Skin epidermis (tissue), 12 donors: ENCODE results near the gene RASGEF1C.

Experiments
- H3K27ac ChIP-seq, 21 experiments: fragments of 200-600 bp; sonication (generic) in 11 of 21; one replicate each; pipeline ENCODE4 v1.5.0; 2020; ENCODE audit warnings: mild to moderate bottlenecking in 3 of 21, inconsistent platforms in 2 of 21, moderate library complexity in 2 of 21
- H3K4me3 ChIP-seq, 7 experiments: fragments of 200-600 bp; sonication (generic) in 2 of 7; one replicate each; pipeline ENCODE4 v1.5.0; 2020; ENCODE audit warnings: inconsistent platforms in 2 of 7, mild to moderate bottlenecking in 2 of 7, moderate library complexity in 1 of 7

The RASGEF1C gene

DNA sequence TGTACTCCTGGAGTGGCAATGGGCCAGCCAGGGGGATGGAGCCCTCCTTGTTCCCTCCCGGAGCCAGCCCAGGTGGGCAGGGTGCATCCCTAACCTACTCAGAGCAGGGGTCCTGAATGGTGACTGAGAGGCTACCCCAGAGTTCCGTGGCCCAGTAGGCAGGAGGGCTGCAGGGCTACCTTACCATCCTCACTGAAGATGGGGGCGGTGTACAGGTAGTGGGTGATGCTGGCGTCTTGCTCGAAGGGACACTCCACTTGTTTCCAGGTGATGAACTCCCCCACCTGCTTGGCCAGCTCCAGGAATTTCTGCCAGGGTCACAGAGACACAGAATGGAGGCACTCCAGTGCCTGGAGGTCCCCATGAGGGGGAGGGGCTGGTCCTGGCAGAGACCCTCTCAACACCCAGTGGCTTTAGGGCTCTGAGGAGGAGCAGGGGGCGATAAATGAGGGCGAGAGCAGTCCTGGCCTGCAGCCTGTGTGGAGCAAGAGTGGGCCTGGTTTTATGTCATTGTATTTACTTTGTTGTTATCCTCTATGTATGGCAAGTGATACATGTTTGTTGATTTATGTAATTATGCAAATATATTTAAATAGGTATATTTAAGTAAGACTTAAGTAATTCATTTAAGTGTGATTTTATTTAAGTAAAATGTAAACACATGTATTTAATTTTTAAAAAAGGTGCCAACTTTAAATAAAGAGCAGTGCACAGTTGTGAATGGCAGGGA lies 97.6 kb downstream of the RASGEF1C start:
- H3K4me3 ChIP-seq = no peak overlapping the region
- H3K27ac ChIP-seq = no peak overlapping the region

DNA sequence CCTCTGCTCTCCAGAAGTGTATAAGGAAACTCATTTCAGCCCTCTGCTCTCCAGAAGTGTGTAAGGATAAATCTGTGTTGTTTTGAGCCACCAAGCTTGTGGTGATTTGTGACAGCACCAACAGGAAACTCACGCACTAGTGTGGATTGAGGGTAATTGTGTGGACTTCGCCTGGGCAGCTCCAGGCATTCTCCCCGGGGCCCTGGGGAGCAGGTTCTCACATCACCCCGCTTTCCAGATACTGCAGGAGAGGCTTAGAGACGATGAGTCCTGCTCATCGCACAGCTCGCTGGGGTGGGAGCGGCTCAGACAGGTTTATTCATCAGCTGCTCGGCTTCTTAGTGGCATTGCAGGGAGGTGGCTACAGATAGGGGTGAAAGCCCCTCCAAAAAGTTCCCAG lies 99.1 kb downstream of the RASGEF1C start:
- Histone ChIP-seq H3K27ac (no peak overlapping the region), H3K4me3 (no peak overlapping the region)

GRCh38 chr5:180107005-180107404 lies 102.0 kb downstream of the RASGEF1C start:
- H3K4me3 ChIP-seq = no peak overlapping the region

GRCh38 chr5:180105827-180106312 lies 103.1 kb downstream of the RASGEF1C start:
- Histone ChIP-seq H3K4me3 (no peak overlapping the region), H3K27ac (no peak overlapping the region)

More at GRCh38 chr5:180107005-180107404, 102.0 kb downstream of the RASGEF1C start:
- H3K27ac ChIP-seq = no peak overlapping the region

DNA sequence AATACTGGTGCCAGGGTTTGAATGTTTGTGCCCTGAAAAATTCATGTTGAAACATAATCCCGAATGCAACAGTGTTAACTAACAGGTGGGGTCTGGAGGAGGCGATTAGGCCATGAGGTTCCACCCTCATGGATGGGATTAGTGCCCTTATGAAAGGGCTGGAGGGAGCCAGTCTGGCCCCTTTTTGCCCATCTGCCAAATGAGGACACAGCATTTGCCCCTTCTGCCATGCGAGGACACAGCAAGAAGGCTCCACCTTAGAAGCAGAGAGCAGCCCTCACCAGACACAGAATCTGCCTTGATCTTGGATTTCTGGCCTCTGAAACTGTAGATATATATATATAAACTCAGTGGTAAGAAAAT lies 104.9 kb downstream of the RASGEF1C start:
- H3K27ac ChIP-seq = no peak overlapping the region
- H3K4me3 ChIP-seq = no peak overlapping the region

GRCh38 chr5:180103487-180104167 lies 105.4 kb downstream of the RASGEF1C start:
- no peak overlapping the region for H3K27ac ChIP-seq
- no peak overlapping the region for H3K4me3 ChIP-seq

DNA sequence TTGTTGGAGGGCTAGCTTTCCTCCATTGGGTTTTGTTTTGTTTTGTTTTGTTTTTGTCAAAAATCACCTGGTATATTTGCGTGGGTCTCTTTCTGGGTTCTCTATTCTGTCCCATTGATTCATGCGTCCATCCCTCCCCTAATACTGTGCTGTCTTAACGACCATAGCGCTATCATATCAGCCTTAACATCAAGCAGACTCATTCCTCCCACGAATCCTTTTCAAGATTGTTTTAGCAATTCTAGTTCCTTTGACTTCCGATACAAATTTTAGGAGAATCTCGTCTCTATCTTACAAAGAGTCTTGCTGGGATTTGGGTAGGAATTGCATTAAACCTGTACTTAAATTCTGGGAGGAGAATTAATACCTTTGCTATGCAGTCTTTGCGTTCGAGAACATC lies 106.4 kb downstream of the RASGEF1C start:
- Histone ChIP-seq H3K27ac (no peak overlapping the region), H3K4me3 (no peak overlapping the region)

GRCh38 chr5:180101451-180102105 lies 107.4 kb downstream of the RASGEF1C start:
- H3K4me3 ChIP-seq = no peak overlapping the region
- H3K27ac ChIP-seq = no peak overlapping the region

DNA sequence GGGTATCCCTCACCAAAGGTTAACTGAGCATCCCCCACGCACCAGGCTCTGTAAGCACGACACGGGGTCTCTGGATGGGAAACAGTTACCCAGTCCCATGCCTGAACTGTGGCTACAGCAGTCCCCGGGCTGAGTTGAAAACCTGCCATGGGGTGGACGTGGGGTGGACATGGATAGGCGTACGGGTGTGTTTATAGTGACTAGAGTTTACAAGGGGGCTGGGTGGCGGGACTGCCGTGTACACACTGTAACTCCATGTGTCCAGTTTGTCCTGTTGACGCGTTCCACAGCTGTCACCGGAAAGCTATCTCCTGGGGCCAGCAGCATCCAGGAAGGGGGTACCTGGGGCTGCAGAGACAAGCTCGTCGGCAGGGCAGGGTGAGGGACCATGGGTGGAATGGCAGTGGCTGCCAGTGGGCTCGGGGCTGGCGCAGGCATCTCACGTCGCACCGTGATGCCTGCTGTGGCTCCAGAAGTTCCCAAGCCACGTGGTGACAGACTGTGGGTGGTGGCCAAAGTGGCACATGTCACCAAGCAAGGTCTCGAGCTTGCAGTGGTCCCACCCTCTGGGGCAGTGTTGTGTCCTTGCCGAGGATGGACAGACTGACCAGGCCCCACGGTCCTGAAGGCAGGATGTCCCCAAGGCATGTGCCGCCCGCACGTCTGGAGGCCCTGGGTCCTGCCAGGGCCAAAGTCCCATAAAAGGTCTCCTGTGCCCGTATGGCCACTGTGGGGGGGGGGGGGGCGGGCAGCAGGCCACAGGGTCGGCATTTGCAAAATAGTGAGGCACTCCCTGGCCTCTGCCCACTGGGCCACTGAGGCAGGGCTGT lies 108.2 kb downstream of the RASGEF1C start:
- no peak overlapping the region for H3K4me3 ChIP-seq
- H3K27ac ChIP-seq = no peak overlapping the region

- no peak overlapping the region for H3K4me3 ChIP-seq
- no peak overlapping the region for H3K27ac ChIP-seq
These were observed 109.0 kb downstream of the RASGEF1C start for GRCh38 chr5:180099733-180100611.

DNA sequence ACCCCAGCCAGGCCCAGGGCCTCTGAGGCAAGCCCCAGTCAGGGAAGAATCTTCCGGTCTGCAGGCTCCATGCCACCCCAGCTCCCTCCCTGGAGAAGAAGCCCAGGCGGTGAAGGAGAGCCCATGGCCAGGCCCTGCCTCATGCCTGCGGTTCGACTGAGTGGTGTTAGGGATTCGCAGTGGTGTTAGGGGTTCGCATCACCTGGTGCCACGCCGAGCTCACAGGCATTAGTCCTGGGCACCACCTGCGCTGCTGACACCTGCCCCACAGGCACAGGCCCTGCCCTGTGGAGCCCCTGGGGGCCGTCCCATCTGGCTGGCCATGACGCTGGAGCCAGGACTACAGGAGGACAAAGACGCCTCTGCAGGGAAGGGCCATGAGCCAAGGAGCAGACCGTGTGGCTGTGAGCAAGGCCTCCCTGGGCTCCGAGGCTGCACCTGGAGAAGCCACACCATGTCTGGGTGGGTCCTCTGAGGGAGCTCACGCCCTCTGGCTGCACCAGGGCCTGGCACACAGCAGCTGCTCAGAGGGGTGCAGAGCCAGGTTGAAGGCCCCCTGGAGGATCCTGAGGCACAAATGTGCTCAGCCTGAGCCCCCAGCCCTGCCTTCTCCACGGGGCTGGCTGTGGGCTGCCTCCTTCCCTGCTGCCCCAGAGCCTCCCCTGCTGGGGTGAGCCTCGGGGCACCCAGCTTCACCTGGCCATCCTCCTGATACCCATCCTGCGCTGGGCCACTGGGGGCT lies 109.8 kb downstream of the RASGEF1C start:
- no peak overlapping the region for H3K4me3 ChIP-seq
- H3K27ac ChIP-seq = no peak overlapping the region

DNA sequence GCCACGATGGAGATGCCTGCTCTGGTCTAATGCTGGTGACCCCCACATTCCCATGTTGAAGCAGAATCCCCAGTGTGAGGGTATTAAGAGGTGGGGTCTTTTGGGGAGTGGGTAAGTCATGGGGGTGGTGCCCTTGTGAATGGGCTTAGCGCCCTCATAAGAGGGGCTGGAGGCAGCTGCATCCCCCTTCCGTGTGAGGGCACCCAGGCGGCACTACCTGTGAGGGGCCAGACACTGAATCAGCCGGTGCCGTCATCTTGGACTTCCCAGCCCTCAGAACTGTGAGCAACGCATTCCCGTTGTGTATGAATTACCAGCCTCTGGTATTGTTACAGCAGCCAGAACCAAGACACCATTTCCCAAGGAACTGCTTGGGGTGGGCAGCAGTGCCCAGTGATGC lies 110.5 kb downstream of the RASGEF1C start:
- Histone ChIP-seq H3K4me3 (no peak overlapping the region), H3K27ac (no peak overlapping the region)

DNA sequence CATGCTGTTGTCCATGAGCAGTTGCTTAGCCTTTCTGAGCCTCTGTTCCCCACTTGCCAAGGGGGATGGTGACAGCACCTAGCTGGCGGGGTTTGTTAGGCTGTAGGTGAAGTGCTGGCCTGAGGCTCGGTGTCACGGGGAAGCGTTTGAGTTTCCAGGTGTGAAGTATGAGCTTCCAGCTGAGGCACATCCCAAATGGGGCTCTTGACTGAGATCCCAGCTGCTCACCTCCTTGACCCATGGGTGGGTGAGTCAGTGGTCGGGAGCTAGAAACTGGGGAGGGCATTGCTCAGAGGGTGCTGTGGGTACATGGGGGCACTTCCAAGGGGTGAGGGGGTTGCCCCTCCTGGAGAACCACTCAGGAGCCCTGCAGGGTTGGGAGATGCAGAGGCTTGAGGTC lies 111.1 kb downstream of the RASGEF1C start:
- Histone ChIP-seq H3K27ac (no peak overlapping the region), H3K4me3 (no peak overlapping the region)

DNA sequence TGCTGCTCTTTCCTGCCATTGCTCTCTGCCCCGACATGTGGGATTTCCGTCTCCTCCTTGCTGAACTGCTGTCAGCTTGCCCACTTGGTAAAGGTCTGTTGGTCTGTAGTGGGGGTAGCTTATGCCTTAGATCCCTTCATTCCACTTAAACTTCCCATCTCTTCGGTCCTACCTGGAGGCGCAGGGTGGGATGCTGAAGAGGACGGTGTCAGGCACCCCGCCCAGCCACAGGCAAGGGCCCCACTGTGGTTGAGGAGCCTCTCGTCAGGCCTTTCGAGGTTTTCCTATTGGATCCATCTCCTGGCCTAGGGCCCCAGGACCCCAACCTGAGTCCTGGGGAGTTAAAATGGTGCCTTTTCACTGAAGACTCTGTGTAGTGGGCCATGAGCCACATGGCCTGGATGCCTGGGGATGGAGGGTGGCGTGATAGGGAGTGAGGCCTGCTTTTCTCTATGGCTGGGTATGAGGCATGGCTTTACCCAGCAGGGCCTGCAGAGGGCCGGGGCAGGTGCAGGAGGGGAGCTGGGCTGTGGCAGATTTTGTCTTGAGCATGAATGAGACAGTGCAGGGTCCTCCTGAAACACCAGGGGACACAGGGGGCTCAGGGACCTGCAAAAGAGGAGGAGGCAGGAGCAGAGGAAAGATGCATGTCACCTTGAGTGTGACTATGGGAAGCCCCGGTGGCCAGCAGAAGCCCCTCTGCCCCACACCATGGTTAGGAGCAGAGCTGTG lies 111.7 kb downstream of the RASGEF1C start:
- Histone ChIP-seq H3K27ac (no peak overlapping the region), H3K4me3 (no peak overlapping the region)

- Histone ChIP-seq H3K4me3 (no peak overlapping the region), H3K27ac (no peak overlapping the region)
These were observed 112.4 kb downstream of the RASGEF1C start for GRCh38 chr5:180096616-180097015.

GRCh38 chr5:180095545-180095944 lies 113.5 kb downstream of the RASGEF1C start:
- H3K27ac ChIP-seq = no peak overlapping the region

GRCh38 chr5:180093651-180094382 lies 115.2 kb downstream of the RASGEF1C start:
- peak overlapping the region in 3 of 21 experiments; percentile 5 to 56 (median 47) for H3K27ac ChIP-seq
- H3K4me3 ChIP-seq = no peak overlapping the region

More at GRCh38 chr5:180095545-180095944, 113.5 kb downstream of the RASGEF1C start:
- no peak overlapping the region for H3K4me3 ChIP-seq
